Epithelial cell of prostate (primary cell): ENCODE results near the gene DNAJC11.

Experiments used
- DNase-seq: peaks from one replicate; pipeline ENCODE4 v3.0.0-alpha.2; 2011; ENCODE audit warnings: low read depth, low spot score
- H3K27ac ChIP-seq: fragments of 450-650 bp; 2 replicates; pipeline ENCODE4 v1.5.1; 2017; ENCODE audit warnings: mild to moderate bottlenecking

Gene DNAJC11

GRCh38 chr1:6627841-6628545 is 73.6 kb downstream of the DNAJC11 start:
- no peak overlapping the region for H3K27ac ChIP-seq
- no peak for DNase-seq

DNA sequence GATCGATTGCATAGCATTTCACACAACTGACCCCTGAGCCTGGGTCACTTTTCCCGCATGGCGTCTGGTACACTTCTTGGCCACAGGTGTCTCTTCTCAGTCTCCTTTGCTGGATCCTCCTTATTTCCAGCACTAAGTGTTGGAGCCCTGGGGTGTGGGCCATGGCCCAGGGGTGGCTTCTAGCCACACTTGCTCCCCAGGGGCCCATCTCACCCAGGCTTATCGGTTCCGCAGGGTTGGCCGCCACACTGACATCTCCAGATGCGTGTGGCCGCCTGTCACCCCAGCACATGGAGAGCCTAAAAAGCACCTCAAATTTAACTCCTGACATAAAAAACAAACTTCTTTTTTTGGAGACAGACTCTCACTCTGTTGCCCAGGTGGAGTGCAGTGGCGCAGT is 74.6 kb downstream of the DNAJC11 start:
- no peak overlapping the region for H3K27ac ChIP-seq
- DNase-seq: no peak

DNA sequence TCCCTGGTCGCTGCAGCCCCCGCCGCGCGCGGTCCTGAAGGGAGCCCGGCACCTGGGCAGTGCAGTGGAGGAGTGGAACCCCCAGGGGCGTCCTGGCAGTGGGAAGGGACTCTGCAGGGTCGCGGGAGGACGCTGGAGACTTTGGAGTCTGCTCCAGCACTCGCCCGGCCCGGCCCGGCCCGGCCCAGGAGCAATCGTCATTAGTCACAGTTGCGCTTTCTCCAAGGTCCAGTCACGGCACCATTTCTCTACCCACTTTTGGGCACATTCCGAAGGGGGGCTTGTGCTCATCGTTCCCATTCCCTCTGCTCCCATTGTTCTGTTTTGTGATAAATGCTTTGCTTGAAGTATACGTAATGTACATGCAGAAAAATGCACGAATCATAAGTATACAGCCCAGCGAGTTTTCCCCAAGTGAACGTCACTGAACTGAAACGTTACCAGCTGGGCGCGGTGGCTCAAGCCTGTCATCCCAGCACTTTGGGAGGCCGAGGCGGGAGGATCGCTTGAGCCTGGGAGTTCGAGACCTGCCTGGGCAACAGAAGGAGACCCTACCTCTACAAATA is 75.9 kb downstream of the DNAJC11 start:
- H3K27ac ChIP-seq: peak overlapping the region; percentile 67
- no peak for DNase-seq

DNA sequence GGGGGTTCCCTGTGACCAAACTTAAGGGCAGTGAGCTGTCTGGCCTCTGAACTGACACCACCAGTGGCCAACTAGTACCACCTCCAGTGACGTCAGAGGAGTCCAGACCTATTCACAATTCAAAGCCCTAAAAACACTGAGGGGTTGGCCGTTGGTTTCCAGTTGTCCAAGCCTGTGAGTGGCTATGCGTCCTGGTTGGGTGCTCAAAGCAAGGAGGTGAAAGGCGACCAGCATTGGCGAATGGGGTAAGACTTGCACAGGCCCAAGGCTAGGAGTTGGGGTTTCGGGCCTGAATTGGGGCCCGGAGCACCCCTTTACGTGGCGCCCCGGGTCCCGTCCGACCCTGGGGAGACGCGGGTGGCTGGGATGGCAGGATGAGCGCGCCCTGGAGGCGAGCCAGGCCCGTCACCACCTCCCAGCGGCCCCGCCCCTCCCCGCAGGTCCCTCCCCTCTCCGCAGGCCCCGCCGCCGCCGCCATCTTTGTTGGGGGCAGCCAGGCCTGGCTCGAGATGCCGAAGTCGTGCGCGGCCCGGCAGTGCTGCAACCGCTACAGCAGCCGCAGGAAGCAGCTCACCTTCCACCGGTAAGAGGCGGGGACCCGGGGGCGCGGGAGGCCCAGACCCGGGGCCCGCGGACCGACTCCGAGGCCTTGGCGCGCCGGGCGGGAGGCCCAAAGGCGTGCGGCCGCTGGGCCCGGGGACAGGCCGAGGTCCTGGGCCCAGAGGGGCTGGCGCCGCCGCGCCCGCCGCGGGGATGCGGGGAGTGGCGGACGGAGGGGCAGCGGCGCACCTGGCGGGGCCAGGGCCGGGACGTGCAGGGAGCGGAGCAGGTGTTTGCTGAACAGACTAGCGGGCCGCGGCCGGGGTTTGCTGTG is 76.7 kb downstream of the DNAJC11 start, which contains the start of gene THAP3:
Gene THAP3, plus strand, starts transcription at position 159 of the 874 bp plus-strand sequence. Its CDS starts 351 bp downstream, at position 510.
- DNase-seq: no peak

DNA sequence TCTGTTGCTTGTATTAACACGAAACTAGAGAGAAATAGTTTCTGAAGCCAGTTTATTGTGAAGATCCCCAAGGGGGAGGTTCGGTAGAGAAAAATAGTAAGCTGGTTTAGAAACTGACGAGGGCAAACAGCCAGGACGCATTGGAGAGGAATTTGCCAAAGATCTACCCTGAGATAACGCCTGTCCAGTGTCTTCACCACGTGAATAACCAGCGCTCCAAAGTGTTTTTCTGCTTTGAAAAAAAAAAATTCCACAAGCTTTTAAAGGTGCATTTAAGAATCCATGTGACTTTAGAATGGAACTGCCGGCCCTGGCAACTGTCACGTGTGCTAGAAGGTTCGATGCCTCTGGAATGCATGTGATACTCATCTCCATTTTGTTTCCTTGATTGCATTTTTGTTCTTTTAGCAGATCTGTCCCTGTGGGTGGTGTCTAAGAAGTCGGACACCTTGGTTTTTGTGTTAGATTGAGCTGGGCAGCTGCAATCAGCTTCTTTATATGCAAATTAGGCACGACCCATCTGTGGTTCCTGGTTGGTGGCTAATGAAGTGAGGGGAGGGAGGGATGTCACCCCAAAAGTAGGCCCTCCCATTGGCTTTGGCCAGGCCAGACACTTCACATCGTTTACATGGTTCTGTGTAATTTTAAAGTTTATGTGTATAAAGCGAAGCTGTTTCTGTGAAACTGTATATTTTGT is 78.2 kb downstream of the DNAJC11 start:
- no peak for DNase-seq
- H3K27ac ChIP-seq: peak overlapping the region; percentile 15

More for the DNA sequence above, 76.7 kb downstream of the DNAJC11 start, which contains the start of gene THAP3:
- peak within 1 kb of the TSS; percentile 67 for H3K27ac ChIP-seq

GRCh38 chr1:6622396-6623152 is 79.0 kb downstream of the DNAJC11 start:
- peak overlapping the region; percentile 15 for H3K27ac ChIP-seq
- no peak for DNase-seq

- DNase-seq: no peak
- H3K27ac ChIP-seq: no peak overlapping the region
Measured at GRCh38 chr1:6621429-6622391, 79.9 kb downstream of the DNAJC11 start.

GRCh38 chr1:6619045-6619444 is 82.6 kb downstream of the DNAJC11 start:
- H3K27ac ChIP-seq: no peak overlapping the region
- DNase-seq: no peak

DNA sequence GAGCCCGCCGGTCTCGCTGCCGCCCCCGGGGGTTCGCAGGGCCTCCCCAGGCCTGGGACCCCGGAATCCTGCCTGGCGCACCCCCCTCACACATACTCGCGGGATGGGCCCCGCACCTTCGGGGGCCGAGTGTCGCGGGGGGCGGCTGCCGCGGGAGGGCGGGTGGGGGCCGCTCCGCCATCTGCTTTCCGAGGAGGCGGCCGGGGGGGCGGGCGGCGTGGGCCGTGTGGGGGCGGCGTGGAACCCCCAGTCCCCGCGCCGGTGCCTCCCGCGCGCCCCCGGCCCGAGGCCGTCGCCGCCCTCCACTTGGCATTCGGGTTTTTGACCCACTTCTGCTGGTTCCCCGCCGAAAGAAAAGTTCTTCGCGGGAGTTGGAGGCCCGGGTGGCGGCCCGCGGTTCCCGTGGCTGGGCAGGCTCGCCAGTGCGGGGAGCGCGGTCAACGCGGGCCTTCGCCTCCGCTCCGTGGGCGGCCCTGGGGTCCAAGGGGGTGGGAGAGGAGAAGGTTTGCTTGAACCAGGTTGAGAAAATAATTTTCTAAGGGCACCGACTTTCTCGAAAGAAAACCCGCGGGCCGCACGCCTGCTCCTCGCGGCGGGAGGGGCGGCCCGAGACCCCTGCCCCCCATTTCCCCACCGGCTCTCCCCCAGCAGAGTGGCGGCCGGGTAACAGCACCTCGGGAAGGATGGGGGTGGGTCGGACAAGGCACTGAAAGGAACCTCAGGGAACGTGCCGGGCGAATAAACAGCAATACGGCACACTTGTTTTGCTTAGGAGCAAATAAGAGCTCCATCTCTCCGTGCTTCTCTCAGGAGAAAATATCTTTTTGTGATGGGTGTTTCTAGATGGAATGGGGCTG is 86.5 kb downstream of the DNAJC11 start:
- peak overlapping the region; percentile 87 for H3K27ac ChIP-seq
- DNase-seq: no peak

DNA sequence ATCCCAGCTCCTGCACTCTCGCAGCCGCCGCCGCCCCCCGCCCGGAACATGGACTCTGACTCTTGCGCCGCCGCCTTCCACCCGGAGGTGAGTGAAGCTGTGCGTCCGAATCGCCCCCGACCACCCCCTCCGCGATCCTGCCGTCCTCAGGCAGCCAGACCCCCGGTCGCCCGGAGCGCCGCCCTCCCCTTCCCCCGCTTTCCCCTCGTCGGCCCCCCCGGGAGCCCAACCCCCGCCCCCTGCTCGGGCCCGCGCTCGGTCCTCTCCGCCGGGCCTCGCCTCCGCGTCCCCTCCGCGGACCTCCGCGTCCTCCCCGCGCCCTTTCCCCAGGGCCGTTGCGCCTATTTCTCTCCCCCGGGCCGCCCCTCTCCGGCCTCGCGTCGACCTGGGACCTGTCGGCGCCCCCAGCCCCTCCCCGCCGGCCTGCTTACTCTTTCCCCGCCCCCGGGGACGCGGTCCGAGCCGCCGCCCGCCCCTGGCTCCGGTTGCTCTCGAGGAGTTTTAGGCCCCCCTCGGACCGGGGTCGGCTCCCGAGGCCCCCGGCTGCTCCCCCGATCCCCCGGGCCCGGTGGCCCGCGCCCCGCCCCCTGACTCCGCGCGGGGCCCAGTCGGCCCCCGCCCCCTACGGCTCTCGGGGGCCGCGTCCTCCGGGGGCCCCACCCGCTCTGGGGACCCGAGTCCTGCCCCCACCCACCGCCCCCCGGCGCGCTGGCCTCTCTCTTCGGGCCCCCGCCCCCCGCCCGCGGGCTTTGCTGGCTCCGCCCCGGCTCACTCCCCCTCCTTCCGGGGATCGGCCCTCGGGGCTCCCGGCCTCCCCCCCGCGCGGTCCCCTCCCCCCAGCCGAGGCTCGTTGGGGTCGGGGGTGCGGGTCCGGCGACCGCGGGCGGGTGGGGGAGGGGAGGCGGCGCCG is 87.3 kb downstream of the DNAJC11 start:
- no peak for DNase-seq
- peak overlapping the region; percentile 87 for H3K27ac ChIP-seq

DNA sequence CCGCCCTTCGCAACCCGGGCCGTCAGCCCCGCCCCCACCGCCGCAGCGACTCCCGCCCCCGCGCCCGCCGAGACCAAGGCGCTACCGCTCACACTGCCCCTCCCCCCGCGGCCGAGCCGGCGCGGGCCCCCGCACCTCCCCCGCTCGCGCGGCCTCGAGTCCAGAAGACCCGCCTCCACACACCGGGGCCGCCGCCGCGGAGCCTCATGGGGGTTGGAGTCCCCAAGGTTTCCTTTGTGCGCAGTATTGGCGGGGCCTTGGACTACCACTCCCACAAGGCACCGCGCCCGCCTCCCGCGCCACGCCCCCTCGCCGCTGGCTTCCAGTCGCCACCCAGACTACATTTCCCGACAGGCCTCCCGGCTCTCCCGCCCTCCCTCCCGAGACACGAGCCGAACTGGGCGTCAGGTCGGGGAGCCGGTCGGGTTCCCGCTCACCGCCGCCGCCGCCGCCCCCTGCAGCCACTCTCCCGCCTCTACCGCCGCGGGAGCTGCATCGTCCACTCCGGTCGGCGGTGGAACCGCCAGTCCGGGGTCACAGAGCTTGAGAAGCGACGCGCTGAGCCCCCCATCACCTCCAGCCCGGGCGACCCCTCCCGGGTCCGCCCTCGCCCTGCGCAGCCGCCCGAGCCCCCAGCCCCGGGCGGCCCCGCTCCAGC is 88.1 kb downstream of the DNAJC11 start, which contains the start of gene PHF13:
Gene PHF13, plus strand, starts transcription at position 371 of the 658 bp plus-strand sequence. CDS start 336 bp downstream, outside the sequence.
- DNase-seq: peak; percentile 95
- H3K27ac ChIP-seq: peak within 1 kb of the TSS; percentile 87

GRCh38 chr1:6612641-6613360 is 88.8 kb downstream of the DNAJC11 start:
- no peak for DNase-seq
- peak overlapping the region; percentile 87 for H3K27ac ChIP-seq

- H3K27ac ChIP-seq: peak overlapping the region; percentile 98
- no peak for DNase-seq
Measured at GRCh38 chr1:6603915-6604558, 97.6 kb downstream of the DNAJC11 start.

GRCh38 chr1:6603238-6603914 is 98.2 kb downstream of the DNAJC11 start:
- H3K27ac ChIP-seq: peak overlapping the region; percentile 98
- DNase-seq: no peak
